ENCODE measurements around the gene SAMM50.
A peak's percentile ranks its signal among the peaks of the same experiment; 100 is the strongest.
"Not testable (repeated sequence)": the region's sequence is repeated elsewhere in the genome, so short reads cannot be mapped to it uniquely, and the experiment has no call there.

SAMM50 gene

GRCh38 chr22:44005524-44005923 is 50.3 kb downstream of the SAMM50 start:
- DNase-seq = no peak

DNA sequence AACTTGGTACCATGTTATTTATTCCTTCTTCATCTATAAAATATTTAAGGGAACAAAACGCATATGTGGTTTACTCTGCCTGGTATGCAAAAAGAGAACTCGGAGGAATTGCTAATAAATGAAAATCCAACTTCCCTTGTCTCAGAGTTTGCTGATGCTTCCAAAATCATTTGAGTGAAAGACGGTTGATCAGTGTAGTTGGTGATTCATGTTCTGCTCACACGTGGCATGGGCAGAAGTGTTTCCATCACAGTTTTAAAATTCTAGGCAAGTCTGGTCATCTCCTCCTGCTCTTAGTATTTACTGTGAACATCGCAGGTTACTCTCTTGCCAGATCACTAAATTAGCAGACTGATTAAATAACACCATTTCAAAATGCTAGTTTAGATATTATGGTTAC is 56.9 kb downstream of the SAMM50 start:
- DNase-seq = no peak

DNA sequence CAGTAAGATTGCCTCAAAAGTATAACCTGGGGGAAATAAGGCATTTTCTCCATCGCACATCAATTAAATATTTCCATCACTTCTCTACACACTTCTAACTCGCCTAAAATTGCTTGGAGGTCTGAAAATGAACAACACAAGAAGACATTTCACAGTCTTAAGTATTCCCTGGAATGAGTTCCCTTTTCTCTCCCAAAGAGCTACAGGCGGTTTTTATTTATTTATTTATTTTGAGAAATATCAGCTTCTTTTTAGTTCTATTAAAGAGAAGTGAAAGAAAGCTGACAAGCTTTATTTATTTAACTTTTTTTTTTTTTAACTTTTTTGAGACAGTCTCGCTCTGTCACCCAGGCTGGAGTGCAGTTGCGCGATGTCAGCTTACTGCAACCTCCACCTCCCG is 57.3 kb downstream of the SAMM50 start:
- no peak for DNase-seq

GRCh38 chr22:44014241-44014640 is 59.0 kb downstream of the SAMM50 start:
- DNase-seq = no peak

DNA sequence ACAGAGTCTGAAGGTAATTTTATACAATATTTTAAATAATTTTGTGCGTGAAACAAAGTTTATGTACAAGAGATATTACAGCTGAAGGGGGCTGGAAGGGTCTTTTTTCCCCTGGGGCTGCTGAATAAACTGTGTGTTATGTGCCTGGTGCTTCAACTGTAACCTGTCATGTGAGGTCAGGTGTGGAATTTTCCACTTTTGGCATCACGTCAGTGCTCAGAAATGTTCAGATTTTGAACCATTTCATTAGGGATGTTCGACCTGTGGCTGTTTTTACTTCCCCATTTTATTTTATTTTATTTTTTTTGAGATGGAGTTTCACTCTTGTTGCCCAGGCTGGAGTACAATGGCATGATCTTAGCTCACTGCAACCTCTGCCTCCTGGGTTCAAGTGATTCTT is 61.3 kb downstream of the SAMM50 start:
- DNase-seq = not testable (repeated sequence)

DNA sequence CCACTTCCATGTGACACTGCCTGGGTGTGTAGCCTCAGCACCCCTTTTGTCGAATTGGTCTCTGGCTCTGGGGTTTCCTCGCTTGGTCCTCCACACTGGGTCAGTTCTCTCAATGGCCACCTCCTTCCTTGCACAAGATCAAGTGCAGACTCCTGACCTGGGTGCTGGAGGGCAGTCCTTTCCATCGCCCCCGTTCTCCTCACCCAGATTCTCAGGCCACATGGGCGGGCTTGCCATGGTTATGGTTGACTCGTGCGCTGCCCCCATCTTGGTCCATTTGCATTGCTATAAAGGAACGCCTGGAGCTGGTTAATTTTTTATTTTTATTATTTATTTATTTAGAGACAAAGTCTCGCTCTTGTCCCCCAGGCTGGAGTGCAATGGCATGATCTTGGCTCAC is 63.4 kb downstream of the SAMM50 start:
- no peak for DNase-seq

- no peak for DNase-seq
Measured at GRCh38 chr22:44019416-44019815, 64.2 kb downstream of the SAMM50 start.

DNA sequence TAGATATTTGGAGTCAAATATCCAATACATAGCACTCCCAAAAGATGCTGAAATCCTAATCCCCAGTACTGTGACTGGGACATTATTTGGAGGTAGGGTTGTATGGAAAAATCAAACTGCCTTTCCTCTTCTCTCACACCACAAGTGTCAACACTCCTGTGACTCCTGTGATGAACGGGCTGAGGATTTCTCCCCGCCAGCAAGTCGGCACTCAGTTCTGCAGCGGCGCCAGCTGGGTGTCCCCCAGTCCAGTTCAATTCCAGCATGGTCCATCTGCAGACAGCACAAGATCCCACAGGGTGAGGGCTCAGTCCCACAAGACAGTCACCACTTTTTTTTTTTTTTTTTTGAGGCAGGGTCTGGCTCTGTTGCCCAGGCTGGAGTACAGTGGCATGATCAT is 64.6 kb downstream of the SAMM50 start:
- no peak for DNase-seq

GRCh38 chr22:44020981-44021380 is 65.7 kb downstream of the SAMM50 start:
- DNase-seq = no peak

GRCh38 chr22:44023404-44024287 is 68.4 kb downstream of the SAMM50 start:
- peak; percentile 60 for DNase-seq

DNA sequence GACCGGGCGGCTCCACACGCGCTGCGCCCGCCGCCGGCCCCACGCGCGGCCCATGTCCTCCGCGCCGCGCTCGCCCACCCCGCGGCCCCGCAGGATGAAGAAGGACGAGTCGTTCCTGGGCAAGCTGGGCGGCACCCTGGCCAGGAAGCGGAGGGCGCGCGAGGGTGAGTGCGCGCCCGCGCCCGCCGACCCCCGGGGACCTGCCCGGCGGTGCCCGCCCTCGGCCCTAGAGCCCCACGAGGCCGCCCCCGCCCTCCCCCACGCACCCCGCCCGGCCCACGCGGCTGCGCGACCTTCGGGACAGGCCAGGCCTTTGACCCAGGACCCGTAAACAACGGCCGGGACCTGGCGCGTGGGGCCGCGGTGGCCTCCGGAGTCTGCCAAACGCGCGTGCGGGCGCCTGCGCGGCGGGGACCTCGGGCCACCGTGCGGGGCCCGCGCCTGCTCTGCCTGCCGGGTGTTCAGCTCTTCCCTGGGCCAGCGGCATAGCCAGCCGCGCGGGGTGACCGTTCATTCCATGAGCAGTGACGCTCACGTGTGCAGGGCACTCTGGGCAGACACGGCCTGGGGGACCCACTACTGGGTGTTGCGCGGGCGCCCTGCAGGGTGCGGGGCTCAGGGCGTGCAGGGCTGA is 69.2 kb downstream of the SAMM50 start, which contains the start of gene PARVB:
Gene PARVB (plus strand): TSS at position 15 of the 634 bp plus-strand sequence. CDS start 38 bp downstream, at position 53.
- peak; percentile 34 for DNase-seq

GRCh38 chr22:44025171-44026065 is 70.2 kb downstream of the SAMM50 start:
- DNase-seq = no peak

DNA sequence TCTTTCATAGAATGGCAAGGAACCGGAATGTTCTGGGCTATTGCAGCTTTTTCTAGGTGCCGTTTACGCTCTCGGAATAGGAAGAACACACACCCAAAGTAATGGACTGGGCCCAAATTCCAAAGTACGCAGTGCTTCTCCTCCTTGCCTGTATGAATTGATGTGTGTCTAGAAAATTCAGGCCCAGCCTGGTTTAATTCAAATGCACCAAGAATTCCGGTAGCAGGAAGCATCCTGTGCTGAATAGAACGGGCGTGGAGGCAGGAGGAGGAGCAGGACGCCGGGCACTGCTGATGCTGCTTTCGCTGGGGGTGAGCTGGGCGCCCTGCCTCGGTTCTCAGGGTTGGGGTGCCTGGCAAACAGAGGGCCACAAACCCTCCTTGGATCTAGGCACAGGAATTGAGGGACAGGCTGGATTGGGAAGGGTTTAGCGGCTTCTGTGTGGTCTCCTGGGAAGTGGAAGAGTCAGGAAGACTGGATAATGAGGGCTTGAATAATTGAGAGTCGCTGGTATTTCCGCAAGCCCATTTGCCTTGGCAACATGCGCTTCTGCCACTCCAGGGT is 70.9 kb downstream of the SAMM50 start:
- no peak for DNase-seq

- peak; percentile 56 for DNase-seq
Measured at GRCh38 chr22:44026630-44027511, 71.6 kb downstream of the SAMM50 start.

- DNase-seq = no peak
Measured at GRCh38 chr22:44028091-44028490, 72.8 kb downstream of the SAMM50 start.

- DNase-seq = no peak
Measured at GRCh38 chr22:44029069-44029468, 73.8 kb downstream of the SAMM50 start.

- no peak for DNase-seq
Measured at GRCh38 chr22:44030051-44030701, 74.9 kb downstream of the SAMM50 start.

DNA sequence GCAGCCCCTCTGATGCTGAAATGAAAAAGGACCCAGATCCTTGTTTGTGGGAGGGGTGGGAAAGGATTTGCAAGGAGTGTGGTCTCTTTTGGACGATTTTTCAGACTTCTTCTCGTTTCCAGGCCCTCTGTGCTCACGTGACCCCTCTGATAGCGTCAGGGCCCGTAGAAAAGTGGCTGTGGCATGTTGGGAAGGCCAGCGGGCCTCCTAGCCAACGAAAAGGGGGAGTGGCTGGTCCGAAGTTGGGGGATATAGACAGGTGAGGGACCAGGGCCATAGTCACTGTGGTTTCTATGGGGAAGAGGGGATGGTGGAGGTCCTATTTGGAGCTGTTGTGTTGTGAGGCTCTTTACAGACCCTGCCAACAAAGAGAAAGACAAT is 75.5 kb downstream of the SAMM50 start:
- DNase-seq = no peak

DNA sequence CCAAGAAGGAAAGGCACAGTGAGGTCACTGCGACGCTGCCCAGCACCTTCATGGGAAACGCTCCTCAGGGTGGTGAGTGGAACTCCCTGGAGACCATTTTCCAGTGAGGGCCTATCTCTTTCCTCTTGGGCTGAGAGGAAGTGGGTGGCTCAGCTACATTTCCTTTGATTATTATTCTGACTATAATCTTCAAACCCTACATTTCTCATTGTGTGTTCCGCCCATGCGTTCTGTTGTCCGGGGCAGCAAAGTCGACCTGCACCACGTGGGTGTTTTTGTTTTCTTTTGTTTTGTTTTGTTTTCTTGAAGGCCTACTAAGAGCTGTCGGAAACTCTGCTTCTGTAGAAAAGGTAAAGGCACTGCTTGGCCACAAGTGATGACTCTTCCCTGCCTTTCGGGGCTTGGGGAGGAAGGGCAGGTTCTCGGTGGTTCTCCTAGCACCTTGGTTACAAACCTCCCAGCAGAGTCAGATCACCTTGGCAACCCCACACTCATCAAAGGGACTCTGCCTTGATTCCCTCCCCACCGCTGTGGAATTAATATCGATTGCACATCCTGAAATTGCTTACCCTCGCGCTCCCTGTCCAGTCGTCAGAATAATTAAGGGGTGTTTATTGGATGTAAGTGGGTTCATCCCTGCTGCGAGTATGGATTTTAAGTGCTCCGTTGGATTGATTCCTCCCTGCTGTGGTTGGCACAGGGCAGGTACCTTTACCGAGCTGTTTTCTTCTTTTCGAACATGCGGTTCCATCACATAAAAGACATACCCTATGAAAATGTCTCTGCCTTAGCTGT is 76.1 kb downstream of the SAMM50 start:
- no peak for DNase-seq

DNA sequence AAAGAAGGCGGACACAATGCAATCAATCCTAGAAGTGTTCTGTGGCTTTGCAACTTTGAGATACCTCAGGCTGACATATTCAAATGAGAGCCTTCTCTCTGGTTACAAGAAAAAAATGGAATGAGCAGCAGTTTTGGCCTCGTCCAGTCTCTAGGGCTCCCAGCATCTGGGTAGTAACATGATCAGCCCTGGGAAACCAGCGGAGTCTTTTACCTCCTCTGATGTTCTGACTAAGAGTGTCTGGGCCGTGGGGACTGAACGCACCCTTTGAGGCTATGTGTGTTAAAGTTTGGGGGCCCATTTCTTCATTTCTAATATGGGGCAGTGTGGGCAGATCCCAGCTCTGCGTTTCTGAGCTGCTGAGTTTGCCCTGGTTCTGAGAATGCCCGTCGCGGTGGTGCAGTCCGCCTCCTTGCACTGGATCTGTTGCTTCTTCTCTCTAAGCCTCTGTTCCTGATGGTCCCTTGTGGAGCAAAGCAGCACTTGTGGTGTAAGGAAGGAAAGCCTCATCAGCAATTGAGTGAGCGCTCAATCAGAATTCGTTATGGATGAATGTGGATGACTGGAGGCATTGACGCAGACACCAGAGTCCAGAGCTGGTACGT is 77.0 kb downstream of the SAMM50 start:
- DNase-seq = no peak

All from activated CD4-positive, CD25-positive, alpha-beta regulatory T cell treated with anti-CD3 and anti-CD28 coated beads, Interleukin-2, amount 50 U/mL, for 72 hours (primary cell).